DMS 273 treated with DMSO at 0.1 percent for 48 hours (cell line): ENCODE measurements around the gene TKT.

Experiments used
- DNase-seq: peaks from one replicate; lab custom pipeline; 2025; lab: John Stamatoyannopoulos, UW

Gene TKT

GRCh38 chr3:53239800-53240199 lies 16.0 kb downstream of the TKT start:
- DNase-seq, result no peak

- no peak for DNase-seq
These were observed 16.9 kb downstream of the TKT start for GRCh38 chr3:53238886-53239285.

- no peak for DNase-seq
These were observed 17.6 kb downstream of the TKT start for GRCh38 chr3:53238051-53238850.

GRCh38 chr3:53236112-53236841 lies 19.5 kb downstream of the TKT start:
- no peak for DNase-seq

- DNase-seq, result no peak
These were observed 20.3 kb downstream of the TKT start for GRCh38 chr3:53235545-53235944.

GRCh38 chr3:53234841-53235232 lies 21.0 kb downstream of the TKT start:
- no peak for DNase-seq

- no peak for DNase-seq
These were observed 21.5 kb downstream of the TKT start for GRCh38 chr3:53234130-53234840.

GRCh38 chr3:53232641-53233377 lies 23.0 kb downstream of the TKT start:
- no peak for DNase-seq

GRCh38 chr3:53231532-53232511 lies 24.0 kb downstream of the TKT start:
- no peak for DNase-seq

GRCh38 chr3:53230789-53231188 lies 25.0 kb downstream of the TKT start:
- DNase-seq, result no peak

GRCh38 chr3:53230041-53230621 lies 25.7 kb downstream of the TKT start:
- DNase-seq, result no peak

GRCh38 chr3:53229606-53230005 lies 26.2 kb downstream of the TKT start:
- DNase-seq, result no peak

- DNase-seq, result no peak
These were observed 26.7 kb downstream of the TKT start for GRCh38 chr3:53229171-53229570.

- DNase-seq, result no peak
These were observed 27.6 kb downstream of the TKT start for GRCh38 chr3:53227993-53228885.

- DNase-seq, result no peak
These were observed 28.9 kb downstream of the TKT start for GRCh38 chr3:53226841-53227407.

GRCh38 chr3:53226142-53226840 lies 29.5 kb downstream of the TKT start:
- no peak for DNase-seq

GRCh38 chr3:53225651-53226050 lies 30.2 kb downstream of the TKT start:
- DNase-seq, result no peak

GRCh38 chr3:53225181-53225580 lies 30.6 kb downstream of the TKT start:
- no peak for DNase-seq

- no peak for DNase-seq
These were observed 31.3 kb downstream of the TKT start for GRCh38 chr3:53224536-53224935.
